Endothelial cell of hepatic sinusoid (primary cell): Measurements from ENCODE around the gene COQ8A.
"Not testable (repeated sequence)": the region's sequence is repeated elsewhere in the genome, so short reads cannot be mapped to it uniquely, and the experiment has no call there.

Source experiments
- in situ Hi-C: cut with HindIII; loops from 2 replicates; pipeline ENCODE4 v1.10.0; 2017; ENCODE audit warnings: low sequenced_read_pairs

The COQ8A gene

GRCh38 chr1:226919995-226920394 is 20.1 kb upstream of the COQ8A start:
- in situ Hi-C loops: loop anchor here (25.0 kb wide), 1 partner anchor 92 kb away; no protein-coding TSS in a partner anchor

GRCh38 chr1:226920446-226920894 is 19.6 kb upstream of the COQ8A start:
- in situ Hi-C loops: loop anchor here (25.0 kb wide), 1 partner anchor 92 kb away; no protein-coding TSS in a partner anchor

- in situ Hi-C loops: loop anchor here (25.0 kb wide), 1 partner anchor 91 kb away; no protein-coding TSS in a partner anchor
These were observed 18.6 kb upstream of the COQ8A start for GRCh38 chr1:226921504-226921903.

GRCh38 chr1:226929260-226930111 is 10.6 kb upstream of the COQ8A start:
- in situ Hi-C loops: not testable (repeated sequence)

- in situ Hi-C loops: no loop called here
These were observed 5.4 kb upstream of the COQ8A start for GRCh38 chr1:226934483-226935237.

GRCh38 chr1:226937940-226938725 is 2.0 kb upstream of the COQ8A start:
- in situ Hi-C loops: no loop called here

- in situ Hi-C loops: no loop called here
These were observed 1.1 kb upstream of the COQ8A start for GRCh38 chr1:226938903-226939437.

- in situ Hi-C loops: no loop called here
These were observed 561 bp upstream of the COQ8A start for GRCh38 chr1:226939438-226940028.

- in situ Hi-C loops: no loop called here
These were observed 643 bp downstream of the COQ8A start for GRCh38 chr1:226940806-226941067.

- in situ Hi-C loops: no loop called here
These were observed 2.3 kb downstream of the COQ8A start for GRCh38 chr1:226942392-226942791.

GRCh38 chr1:226943156-226943555 is 3.1 kb downstream of the COQ8A start:
- in situ Hi-C loops: no loop called here

GRCh38 chr1:226943927-226944326 is 3.8 kb downstream of the COQ8A start:
- in situ Hi-C loops: no loop called here

GRCh38 chr1:226945106-226945857 is 5.2 kb downstream of the COQ8A start:
- in situ Hi-C loops: no loop called here

- in situ Hi-C loops: no loop called here
These were observed 5.8 kb downstream of the COQ8A start for GRCh38 chr1:226945858-226946245.

- in situ Hi-C loops: no loop called here
These were observed 6.2 kb downstream of the COQ8A start for GRCh38 chr1:226946285-226946684.

GRCh38 chr1:226946841-226947240 is 6.7 kb downstream of the COQ8A start:
- in situ Hi-C loops: no loop called here

GRCh38 chr1:226948051-226948450 is 8.0 kb downstream of the COQ8A start:
- in situ Hi-C loops: no loop called here

GRCh38 chr1:226948480-226948879 is 8.4 kb downstream of the COQ8A start:
- in situ Hi-C loops: no loop called here

GRCh38 chr1:226948996-226949395 is 8.9 kb downstream of the COQ8A start:
- in situ Hi-C loops: no loop called here

GRCh38 chr1:226949401-226949800 is 9.3 kb downstream of the COQ8A start:
- in situ Hi-C loops: no loop called here
